T follicular helper cell (primary cell): ENCODE results near the gene ARF4.
"Not testable (repeated sequence)": the region's sequence is repeated elsewhere in the genome, so short reads cannot be mapped to it uniquely, and the experiment has no call there.

ENCODE experiments used
- DNase-seq: peaks from one replicate; pipeline ENCODE4 v3.0.0-alpha.2; 2020; ENCODE audit warnings: low read depth
- total RNA-seq, 2 experiments: gene quantifications; one replicate each; lab custom pipeline; 2026; lab: John Stamatoyannopoulos, UW

Gene ARF4
- total RNA-seq = 66.0 to 131 reads per million in 2 experiments

GRCh38 chr3:57597127-57597923 lies at the start of gene ARF4:
Gene ARF4, minus strand, starts transcription at chr3:57597344. Its CDS starts 204 bp downstream, at chr3:57597140.
- peak; percentile 98 for DNase-seq

GRCh38 chr3:57646723-57647122 lies 49.6 kb upstream of the ARF4 start:
- no peak for DNase-seq

- DNase-seq = no peak
These were observed 47.6 kb upstream of the ARF4 start for GRCh38 chr3:57644740-57645139.

- DNase-seq = no peak
These were observed 40.2 kb upstream of the ARF4 start for GRCh38 chr3:57637391-57637790.

GRCh38 chr3:57634259-57634658 lies 37.1 kb upstream of the ARF4 start:
- not testable (repeated sequence) for DNase-seq

- DNase-seq = no peak
These were observed 30.8 kb upstream of the ARF4 start for GRCh38 chr3:57627976-57628375.

- no peak for DNase-seq
These were observed 27.7 kb upstream of the ARF4 start for GRCh38 chr3:57624801-57625200.

- DNase-seq = no peak
These were observed 25.2 kb upstream of the ARF4 start for GRCh38 chr3:57622362-57622761.

GRCh38 chr3:57617739-57618138 lies 20.6 kb upstream of the ARF4 start:
- DNase-seq = no peak

GRCh38 chr3:57616233-57616632 lies 19.1 kb upstream of the ARF4 start:
- DNase-seq = no peak

- not testable (repeated sequence) for DNase-seq
These were observed 14.7 kb upstream of the ARF4 start for GRCh38 chr3:57611870-57612269.

GRCh38 chr3:57605683-57606082 lies 8.5 kb upstream of the ARF4 start:
- no peak for DNase-seq

- DNase-seq = no peak
These were observed 7.8 kb upstream of the ARF4 start for GRCh38 chr3:57604971-57605370.

GRCh38 chr3:57600195-57600594 lies 3.1 kb upstream of the ARF4 start:
- no peak for DNase-seq

GRCh38 chr3:57598765-57599360 lies 1.7 kb upstream of the ARF4 start:
- no peak for DNase-seq

GRCh38 chr3:57596495-57597126 lies 533 bp downstream of the ARF4 start:
- DNase-seq = peak; percentile 43

- DNase-seq = no peak
These were observed 2.6 kb downstream of the ARF4 start for GRCh38 chr3:57594576-57594975.

GRCh38 chr3:57594144-57594543 lies 3.0 kb downstream of the ARF4 start:
- no peak for DNase-seq

- DNase-seq = no peak
These were observed 4.8 kb downstream of the ARF4 start for GRCh38 chr3:57592306-57592705.

- no peak for DNase-seq
These were observed 9.2 kb downstream of the ARF4 start for GRCh38 chr3:57587905-57588304.

- DNase-seq = no peak
These were observed 10.4 kb downstream of the ARF4 start for GRCh38 chr3:57586778-57587177.

GRCh38 chr3:57583544-57583943 lies 13.6 kb downstream of the ARF4 start:
- DNase-seq = no peak
